ENCODE results near the gene OR4Q2. TPM values are rescaled to one million over a fixed set of nuclear protein-coding genes. Genes with fewer than 3 reads are reported as not detected.

The OR4Q2 gene
- total RNA-seq, 2 donors from 2014 or later = not detected

Other genes with a start within 250 kb of the OR4Q2 start
- gene OR4M1, start 228.7 kb upstream of the OR4Q2 start, total RNA-seq = not detected
- not detected for gene OR4N2, start 198.4 kb upstream of the OR4Q2 start, total RNA-seq
- gene OR4K2, start 127.0 kb upstream of the OR4Q2 start, total RNA-seq = not detected
- not detected for gene OR4K5, start 81.6 kb upstream of the OR4Q2 start, total RNA-seq
- gene OR4K1, start 71.2 kb upstream of the OR4Q2 start, total RNA-seq = not detected
- gene OR4K15, start 26.6 kb upstream of the OR4Q2 start, total RNA-seq = not detected
- gene OR4K14, start 17.1 kb downstream of the OR4Q2 start, total RNA-seq = not detected
- not detected for gene OR4K13, start 33.9 kb downstream of the OR4Q2 start, total RNA-seq
- gene OR4L1, start 57.9 kb downstream of the OR4Q2 start, total RNA-seq = not detected
- gene OR4K17, start 108.6 kb downstream of the OR4Q2 start, total RNA-seq = not detected
- gene OR4N5, start 136.7 kb downstream of the OR4Q2 start, total RNA-seq = not detected
- gene OR11G2, start 188.7 kb downstream of the OR4Q2 start, total RNA-seq = not detected
- gene OR11H6, start 221.5 kb downstream of the OR4Q2 start, total RNA-seq = not detected
- not detected for gene OR11H7, start 226.8 kb downstream of the OR4Q2 start, total RNA-seq
- not detected for gene OR11H4, start 237.1 kb downstream of the OR4Q2 start, total RNA-seq

All from T-helper 17 cell (primary cell).